Thoracic aorta (tissue), 2 donors: ENCODE measurements around the gene TAGAP. TPM values are rescaled to one million over a fixed set of nuclear protein-coding genes. Genes with fewer than 3 reads are reported as not detected.

Source experiments
- ATAC-seq: fragments of 150-250 bp; one replicate; pipeline ENCODE4 v1.8.0; 2017; ENCODE audit warnings: low read depth; ENCODE audit not compliant: insufficient number of reproducible peaks, low FRiP score
- DNase-seq: peaks from one replicate; pipeline ENCODE4 v3.0.0-alpha.2; 2020; ENCODE audit warnings: low spot score
- H3K27ac ChIP-seq, 2 donors: fragments of 200-600 bp; sonication (generic); 1 replicate in 1 of 2; 2 replicates in 1 of 2; pipeline ENCODE4 v1.5.1; 2016; ENCODE audit warnings: mild to moderate bottlenecking in 2 of 2, moderate library complexity in 2 of 2
- H3K27me3 ChIP-seq: fragments of 200-600 bp; sonication (generic); replicated peaks from 2 replicates; pipeline ENCODE4 v1.6.0; 2016; ENCODE audit warnings: mild to moderate bottlenecking; ENCODE audit not compliant: insufficient read depth
- H3K36me3 ChIP-seq: fragments of 200-600 bp; sonication (generic); one replicate; pipeline ENCODE4 v1.5.1; 2016
- H3K4me1 ChIP-seq, 2 donors: fragments of 200-600 bp; sonication (generic); 1 replicate in 1 of 2; 2 replicates in 1 of 2; pipeline versions ENCODE4 v1.5.1 to v1.6.0; 2016; ENCODE audit warnings: low read depth in 2 of 2, mild to moderate bottlenecking in 1 of 2; ENCODE audit not compliant: control insufficient read depth in 1 of 2
- H3K4me3 ChIP-seq: fragments of 200-600 bp; sonication (generic); 2 replicates; pipeline ENCODE4 v1.5.1; 2016; ENCODE audit warnings: mild to moderate bottlenecking
- H3K9me3 ChIP-seq: fragments of 200-600 bp; sonication (generic); 2 replicates; pipeline ENCODE4 v1.5.1; 2016
- CTCF ChIP-seq: fragments of 200-600 bp; sonication (generic); IDR thresholded peaks from one replicate; pipeline ENCODE4 v1.5.1; 2019; ENCODE audit warnings: antibody characterized with exemption
- total RNA-seq, 2 donors: library from RNA; depleted of rRNA; stranded (reverse); fragments of >200 nt; gene quantifications; one replicate each; pipeline versions ENCODE4 v1.1.0 to v1.2.3, GENCODE V29; 2016

Gene TAGAP
- total RNA-seq, 2 donors from 2014 or later: 3.2 to 6.2 TPM

- ATAC-seq: no peak
- Histone ChIP-seq H3K4me3 (no peak overlapping the region), H3K36me3 (no peaks in the 10 kb centered on the region), H3K4me1 (no peaks in the 10 kb centered on the region), H3K9me3 (no peaks in the 10 kb centered on the region), H3K27ac (no peak overlapping the region), H3K27me3 (no peaks in the 10 kb centered on the region)
- DNase-seq: no peak
- no peak for TF ChIP-seq CTCF
Observed at GRCh38 chr6:159075506-159076228, 30.9 kb upstream of the TAGAP start.

- H3K27me3 ChIP-seq: no peaks in the 10 kb centered on the region
- no peak overlapping the region for H3K4me3 ChIP-seq
- ATAC-seq (no peak), DNase-seq (no peak)
- TF ChIP-seq CTCF: no peak
- H3K4me1 ChIP-seq: no peaks in the 10 kb centered on the region
- no peaks in the 10 kb centered on the region for H3K9me3 ChIP-seq
- no peaks in the 10 kb centered on the region for H3K36me3 ChIP-seq
- H3K27ac ChIP-seq: no peak overlapping the region
Observed at GRCh38 chr6:159074876-159075275, 30.1 kb upstream of the TAGAP start.

- Histone ChIP-seq H3K27ac (no peak overlapping the region), H3K4me1 (no peaks in the 10 kb centered on the region), H3K36me3 (no peaks in the 10 kb centered on the region), H3K9me3 (no peaks in the 10 kb centered on the region), H3K4me3 (no peak overlapping the region), H3K27me3 (no peaks in the 10 kb centered on the region)
- no peak for DNase-seq
- ATAC-seq: no peak
- TF ChIP-seq CTCF: no peak
Observed at GRCh38 chr6:159074120-159074684, 29.4 kb upstream of the TAGAP start.

GRCh38 chr6:159071843-159072769 lies 27.3 kb upstream of the TAGAP start:
- ATAC-seq (no peak), DNase-seq (no peak)
- Histone ChIP-seq H3K36me3 (no peaks in the 10 kb centered on the region), H3K27me3 (no peaks in the 10 kb centered on the region), H3K9me3 (no peaks in the 10 kb centered on the region), H3K4me3 (no peak overlapping the region), H3K4me1 (no peaks in the 10 kb centered on the region), H3K27ac (no peak overlapping the region)
- TF ChIP-seq CTCF: no peak
